Breast epithelium (tissue), 3 donors: ENCODE data around the gene RALGPS1.
A peak's percentile ranks its signal among the peaks of the same experiment; 100 is the strongest.

Source experiments
- CTCF ChIP-seq, 3 donors: fragments of 450-650 bp; IDR thresholded peaks; one replicate each; pipeline ENCODE4 v1.5.1; 2016 to 2017; ENCODE audit warnings: antibody characterized with exemption in 3 of 3, mild to moderate bottlenecking in 3 of 3, moderate library complexity in 3 of 3
- POLR2A ChIP-seq: fragments of 450-650 bp; IDR thresholded peaks from one replicate; pipeline ENCODE4 v1.6.1; 2016; ENCODE audit warnings: antibody characterized with exemption, mild to moderate bottlenecking, moderate library complexity
- POLR2AphosphoS5 ChIP-seq, 3 donors: sonication (generic); formaldehyde crosslinking; IDR thresholded peaks; one replicate each; pipeline ENCODE4 v1.6.1; 2017; ENCODE audit warnings: antibody characterized with exemption in 3 of 3

GRCh38 chr9:127224178-127224882 is 309.7 kb downstream of the RALGPS1 start:
- TF ChIP-seq POLR2A (no peak), CTCF (IDR thresholded peaks at IDR 0.05) (peak in 2 of 3 donors; percentile 28 to 33), POLR2AphosphoS5 (IDR thresholded peaks at IDR 0.05) (peak in 1 of 3 donors; percentile 49)
